Kidney epithelial cell (primary cell): Measurements from ENCODE around the gene BANK1. TPM values are rescaled to one million over a fixed set of nuclear protein-coding genes. Genes with fewer than 3 reads are reported as not detected.

ENCODE experiments used
- DNase-seq: peaks from one replicate; pipeline ENCODE4 v3.0.0-alpha.2; 2010; ENCODE audit warnings: low read depth
- H3K27me3 ChIP-seq: 2 replicates; pipeline ENCODE4 v1.6.0; 2011; ENCODE audit warnings: low read length; ENCODE audit not compliant: control insufficient read depth, insufficient read depth
- H3K36me3 ChIP-seq: 2 replicates; pipeline ENCODE4 v1.5.1; 2011; ENCODE audit warnings: low read length; ENCODE audit not compliant: control insufficient read depth, insufficient read depth
- H3K4me3 ChIP-seq: 2 replicates; pipeline ENCODE4 v1.5.1; 2011; ENCODE audit warnings: low read depth, mild to moderate bottlenecking, control low read depth, low read length
- total RNA-seq: library from RNA; depleted of rRNA; stranded (reverse); fragments of >200 nt; gene quantifications from 2 replicates; pipeline ENCODE4 v1.2.3, GENCODE V29; 2015
- TF ChIP-seq, protein P1 (sequence below): IDR thresholded peaks from 2 replicates; pipeline ENCODE4 v1.5.1; 2011; ENCODE audit warnings: mild to moderate bottlenecking, moderate library complexity, low read length, control low read depth, inconsistent platforms; ENCODE audit not compliant: insufficient read depth, poor library complexity, severe bottlenecking

The BANK1 gene
- total RNA-seq: 0.96 and 1.8 TPM in 2 replicates

GRCh38 chr4:101790521-101791181 lies at the start of gene BANK1:
Gene BANK1 (plus strand): TSS chr4:101790730. CDS start chr4:101790881, 151 bp downstream.
- DNase-seq: peak; percentile 19
- H3K4me3 ChIP-seq: peak within 1 kb of the TSS; percentile 57
- no peaks in the 10 kb centered on the region for H3K36me3 ChIP-seq
- H3K27me3 ChIP-seq: no peaks in the 10 kb centered on the region
- TF ChIP-seq, protein P1, sequence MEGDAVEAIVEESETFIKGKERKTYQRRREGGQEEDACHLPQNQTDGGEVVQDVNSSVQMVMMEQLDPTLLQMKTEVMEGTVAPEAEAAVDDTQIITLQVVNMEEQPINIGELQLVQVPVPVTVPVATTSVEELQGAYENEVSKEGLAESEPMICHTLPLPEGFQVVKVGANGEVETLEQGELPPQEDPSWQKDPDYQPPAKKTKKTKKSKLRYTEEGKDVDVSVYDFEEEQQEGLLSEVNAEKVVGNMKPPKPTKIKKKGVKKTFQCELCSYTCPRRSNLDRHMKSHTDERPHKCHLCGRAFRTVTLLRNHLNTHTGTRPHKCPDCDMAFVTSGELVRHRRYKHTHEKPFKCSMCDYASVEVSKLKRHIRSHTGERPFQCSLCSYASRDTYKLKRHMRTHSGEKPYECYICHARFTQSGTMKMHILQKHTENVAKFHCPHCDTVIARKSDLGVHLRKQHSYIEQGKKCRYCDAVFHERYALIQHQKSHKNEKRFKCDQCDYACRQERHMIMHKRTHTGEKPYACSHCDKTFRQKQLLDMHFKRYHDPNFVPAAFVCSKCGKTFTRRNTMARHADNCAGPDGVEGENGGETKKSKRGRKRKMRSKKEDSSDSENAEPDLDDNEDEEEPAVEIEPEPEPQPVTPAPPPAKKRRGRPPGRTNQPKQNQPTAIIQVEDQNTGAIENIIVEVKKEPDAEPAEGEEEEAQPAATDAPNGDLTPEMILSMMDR: peak; percentile 41

DNA sequence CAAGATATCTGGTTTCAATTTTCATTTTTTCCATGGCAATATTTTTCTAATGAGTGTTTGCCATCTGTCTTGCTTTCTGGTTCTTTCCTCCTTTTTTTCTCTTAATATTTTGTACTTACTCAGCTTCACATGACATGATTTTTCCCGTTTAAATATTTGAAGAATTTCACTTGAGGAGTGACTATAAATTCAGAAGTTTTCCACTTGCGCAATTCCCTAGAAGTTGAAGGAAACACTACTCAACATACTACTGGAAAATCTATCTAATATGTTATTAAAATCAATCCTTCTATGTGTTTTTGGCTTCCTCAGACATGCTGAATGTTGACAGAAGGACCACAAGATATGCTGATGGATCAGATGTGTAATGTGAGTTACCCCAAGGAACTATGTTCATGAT lies 36.8 kb upstream of the BANK1 start:
- TF ChIP-seq, protein P1: no peak
- H3K27me3 ChIP-seq: no peaks in the 10 kb centered on the region
- DNase-seq: no peak

GRCh38 chr4:101756181-101756580 lies 34.3 kb upstream of the BANK1 start:
- TF ChIP-seq, protein P1: no peak
- Histone ChIP-seq H3K27me3 (no peaks in the 10 kb centered on the region), H3K36me3 (no peaks in the 10 kb centered on the region), H3K4me3 (no peak overlapping the region)
- DNase-seq: no peak

More for the DNA sequence above, 36.8 kb upstream of the BANK1 start:
- no peaks in the 10 kb centered on the region for H3K36me3 ChIP-seq
- H3K4me3 ChIP-seq: no peak overlapping the region

- Histone ChIP-seq H3K36me3 (no peaks in the 10 kb centered on the region), H3K27me3 (no peaks in the 10 kb centered on the region), H3K4me3 (no peak overlapping the region)
- TF ChIP-seq, protein P1: no peak
- no peak for DNase-seq
Observed at GRCh38 chr4:101761405-101761804, 29.1 kb upstream of the BANK1 start.

GRCh38 chr4:101762025-101762424 lies 28.5 kb upstream of the BANK1 start:
- TF ChIP-seq, protein P1: no peak
- H3K36me3 ChIP-seq: no peaks in the 10 kb centered on the region
- H3K27me3 ChIP-seq: no peaks in the 10 kb centered on the region
- no peak for DNase-seq
- H3K4me3 ChIP-seq: no peak overlapping the region

GRCh38 chr4:101762534-101762933 lies 28.0 kb upstream of the BANK1 start:
- DNase-seq: no peak
- H3K27me3 ChIP-seq: no peaks in the 10 kb centered on the region
- H3K36me3 ChIP-seq: no peaks in the 10 kb centered on the region
- no peak overlapping the region for H3K4me3 ChIP-seq
- TF ChIP-seq, protein P1: no peak
